GM19043 (cell line): ENCODE measurements around the gene CRBN.

ENCODE experiments used
- ATAC-seq: cut with Tn5 transposase; IDR thresholded peaks from one replicate; pipeline ENCODE4 v1.9.1; 2021; ENCODE audit warnings: low read depth; ENCODE audit not compliant: unreplicated experiment

The CRBN gene

DNA sequence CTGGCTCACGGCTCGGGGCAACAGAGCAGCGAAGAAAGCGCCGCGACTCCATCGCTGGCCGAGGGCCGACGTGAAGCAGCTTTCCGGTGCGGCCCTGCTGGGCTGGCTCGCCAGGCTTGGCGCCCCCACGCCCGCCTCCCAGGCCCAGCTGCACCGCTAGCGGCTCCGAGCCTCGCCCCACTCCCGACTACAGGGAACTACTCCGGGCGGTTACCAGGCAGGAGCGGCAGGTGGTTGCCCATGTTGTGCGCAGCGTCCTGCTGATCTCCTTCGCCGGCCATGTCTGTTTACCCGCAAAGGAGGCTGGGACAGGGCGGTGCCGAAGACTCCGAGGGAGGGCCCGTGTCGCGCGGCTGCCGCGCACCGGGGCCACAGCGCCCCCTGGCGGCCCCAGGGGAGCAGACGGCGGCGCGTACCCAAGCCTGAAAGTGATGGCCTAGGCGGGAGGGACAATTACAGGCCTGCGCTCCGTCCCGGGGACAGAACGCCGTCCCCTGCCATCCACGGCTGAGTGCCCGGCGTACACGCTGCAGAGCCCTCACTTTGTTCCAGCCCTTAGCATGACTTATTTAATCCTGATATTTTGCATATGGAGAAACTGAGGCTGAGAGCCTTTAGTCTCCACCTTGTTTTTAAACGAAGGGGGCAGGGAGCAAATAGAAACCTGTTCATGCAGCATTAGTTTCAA is at the start of gene CRBN:
CRBN (minus strand) TSS at position 285 of the 688 bp plus-strand sequence; CDS start at position 281, 4 bp downstream.
- ATAC-seq, result peak; percentile 98

DNA sequence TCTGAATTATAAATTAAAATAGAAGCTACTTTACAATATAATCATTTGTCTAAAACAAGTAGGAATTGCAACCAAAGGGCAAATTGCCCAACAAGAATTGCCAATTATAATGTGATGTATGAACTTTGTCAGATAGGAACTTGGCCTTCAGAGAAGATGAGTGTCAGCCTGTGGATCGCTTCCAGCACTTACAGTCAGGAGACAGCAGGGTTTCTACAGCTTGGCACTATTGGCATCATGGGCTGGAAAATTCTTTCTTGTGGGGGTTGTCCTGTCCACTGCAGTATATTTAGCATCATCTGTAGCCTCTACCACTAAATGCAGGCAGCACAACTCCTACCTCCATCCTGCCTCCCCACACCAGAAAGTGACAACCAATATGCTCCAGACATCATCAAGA is 48.1 kb upstream of the CRBN start:
- no peak for ATAC-seq

DNA sequence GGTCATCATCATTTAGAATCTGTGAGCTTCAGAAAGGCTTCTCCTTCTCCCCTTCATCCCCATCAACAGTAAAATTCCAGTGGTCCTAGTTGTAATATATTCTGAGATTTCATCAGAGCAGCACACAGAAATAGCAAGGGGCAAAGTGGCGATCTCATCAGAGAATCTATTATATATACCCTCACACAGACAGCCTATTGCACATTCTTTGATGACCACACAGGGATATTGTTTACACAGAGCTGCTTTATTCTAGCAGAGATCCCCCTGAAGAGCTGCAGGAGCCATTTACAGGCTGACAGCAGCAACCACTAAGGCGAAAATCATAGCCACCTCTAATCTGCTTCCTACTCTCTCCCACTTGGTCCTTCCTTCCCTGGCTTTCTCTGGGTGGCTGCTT is 42.0 kb upstream of the CRBN start:
- ATAC-seq, result no peak

- no peak for ATAC-seq
Measured at GRCh38 chr3:3216401-3216800, 36.9 kb upstream of the CRBN start.

DNA sequence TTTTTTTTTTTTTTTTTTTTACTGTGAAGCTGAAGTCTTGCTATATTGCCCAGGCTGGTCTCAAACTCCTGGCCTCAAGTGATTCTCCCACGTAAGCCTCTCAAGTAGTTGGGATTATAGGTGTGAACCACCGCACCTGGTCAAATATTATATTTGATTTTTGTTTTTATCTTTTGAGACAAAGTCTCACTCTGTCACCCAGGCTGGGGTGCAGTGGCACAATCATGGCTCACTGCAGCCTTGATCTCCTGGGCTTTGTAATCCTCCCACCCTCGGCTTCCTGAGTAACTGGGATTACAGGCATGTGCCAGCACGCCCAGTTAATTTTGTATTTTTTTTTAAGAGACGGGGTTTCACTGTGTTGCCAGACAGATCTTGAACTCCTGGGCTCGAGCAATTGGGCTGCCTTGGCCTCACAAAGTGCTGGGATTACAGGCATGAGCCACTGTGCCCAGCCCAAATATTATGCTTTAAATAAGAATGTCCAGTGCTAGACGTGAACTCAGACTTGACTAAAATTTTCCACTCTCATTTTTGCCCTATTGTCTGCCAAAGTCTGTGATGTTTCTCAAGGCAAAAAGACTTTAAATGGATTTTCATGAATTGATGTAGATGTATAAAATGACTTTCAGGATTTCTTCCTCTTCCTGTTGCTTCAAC is 33.4 kb upstream of the CRBN start:
- no peak for ATAC-seq

GRCh38 chr3:3209714-3210113 is 30.2 kb upstream of the CRBN start:
- no peak for ATAC-seq

DNA sequence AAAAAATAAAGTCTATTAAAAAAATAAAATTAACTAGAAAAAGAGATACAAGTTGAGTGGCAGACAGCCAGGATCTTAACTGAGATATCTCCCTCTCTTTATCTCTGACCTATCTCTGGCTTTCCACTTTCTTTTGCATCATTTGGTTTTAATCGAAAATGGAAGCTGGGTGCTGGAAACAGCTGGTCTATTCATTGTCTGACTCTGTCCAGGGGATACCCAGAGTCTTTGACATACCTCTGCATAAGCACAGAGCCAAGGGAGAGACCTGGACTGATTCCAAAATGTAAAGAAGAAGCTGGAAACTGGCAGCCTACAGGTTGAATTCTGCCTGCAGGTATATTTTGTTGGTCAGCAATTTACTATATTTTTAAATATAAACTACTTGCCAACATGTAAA is 29.6 kb upstream of the CRBN start:
- ATAC-seq, result no peak

DNA sequence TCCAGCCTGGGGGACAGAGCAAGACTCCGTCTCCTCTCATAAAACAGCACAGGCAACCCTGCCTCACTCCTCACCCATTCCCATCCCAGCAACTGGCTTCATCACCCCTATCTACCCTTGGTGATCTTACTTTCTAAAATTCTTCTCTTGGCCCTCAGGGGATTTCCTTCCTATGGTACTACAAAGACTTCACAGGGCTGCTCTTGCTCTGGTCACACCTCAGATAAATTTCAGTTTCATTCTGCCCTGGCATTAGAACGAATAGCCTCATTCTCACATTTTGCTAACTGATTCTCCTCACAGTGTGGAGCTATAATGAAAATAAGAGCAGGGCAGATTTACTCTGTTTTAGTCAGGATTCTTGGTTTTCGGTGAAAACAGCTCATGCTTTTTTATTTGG is 22.1 kb upstream of the CRBN start:
- peak; percentile 82 for ATAC-seq

DNA sequence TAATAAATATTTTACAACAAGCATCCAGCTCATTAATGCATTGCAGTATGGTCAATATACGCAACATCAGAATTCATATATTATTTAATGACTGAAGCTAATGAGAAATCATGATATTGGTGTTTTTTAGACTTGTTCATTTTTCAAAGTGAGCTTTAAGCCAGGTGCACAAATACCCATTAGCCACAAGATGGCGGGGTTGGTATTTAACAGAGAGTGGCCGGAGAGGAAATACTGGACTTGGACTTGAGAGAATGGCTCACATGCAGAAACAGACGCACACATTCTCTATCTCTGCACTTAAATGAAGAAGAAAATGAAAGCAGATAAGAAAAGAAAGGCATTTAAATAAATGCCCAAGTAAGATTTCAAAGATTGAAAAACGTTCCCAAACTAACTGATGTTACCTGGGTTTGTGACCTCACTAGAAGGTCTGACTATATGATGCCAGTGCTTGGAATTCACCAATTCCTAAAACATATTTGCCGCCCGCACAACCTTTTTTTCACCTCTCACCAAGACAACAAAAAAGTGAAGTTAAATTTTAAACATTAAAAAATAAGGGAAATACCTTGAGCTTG is 21.2 kb upstream of the CRBN start:
- peak; percentile 59 for ATAC-seq

GRCh38 chr3:3199306-3199705 is 19.8 kb upstream of the CRBN start:
- no peak for ATAC-seq

GRCh38 chr3:3196148-3196861 is 16.8 kb upstream of the CRBN start:
- ATAC-seq, result no peak

GRCh38 chr3:3194861-3195260 is 15.4 kb upstream of the CRBN start:
- ATAC-seq, result no peak

GRCh38 chr3:3192286-3192675 is 12.8 kb upstream of the CRBN start:
- no peak for ATAC-seq

DNA sequence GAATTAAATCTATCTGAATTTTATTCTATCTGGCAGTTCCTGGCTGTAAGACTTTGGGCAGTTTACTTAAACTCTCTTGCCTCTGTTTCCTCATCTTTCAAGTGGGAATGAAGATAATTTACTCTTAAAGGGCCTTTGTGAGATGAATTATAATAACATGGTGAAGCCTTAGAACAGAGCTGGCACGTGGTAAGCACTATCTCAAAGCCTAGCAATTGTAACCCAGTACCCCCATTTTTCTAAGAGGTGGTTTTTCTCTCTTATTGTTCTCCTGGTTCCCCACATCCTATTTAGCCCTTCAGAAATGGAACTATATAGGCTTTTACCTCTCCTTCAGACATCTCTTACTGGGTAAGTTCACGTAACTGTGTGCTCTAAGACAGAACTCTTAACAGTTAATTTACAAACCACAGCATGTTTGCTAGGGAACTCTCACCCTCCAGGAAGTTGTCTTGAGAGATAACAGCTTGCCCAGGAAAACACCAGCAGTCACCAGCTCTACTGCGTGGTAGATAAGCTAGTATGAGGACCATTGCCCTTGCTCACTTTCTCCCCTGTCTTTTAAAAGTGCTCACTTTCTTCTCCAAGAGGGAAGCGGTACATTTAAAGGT is 12.3 kb upstream of the CRBN start:
- ATAC-seq, result no peak

- no peak for ATAC-seq
Measured at GRCh38 chr3:3189961-3190360, 10.5 kb upstream of the CRBN start.

DNA sequence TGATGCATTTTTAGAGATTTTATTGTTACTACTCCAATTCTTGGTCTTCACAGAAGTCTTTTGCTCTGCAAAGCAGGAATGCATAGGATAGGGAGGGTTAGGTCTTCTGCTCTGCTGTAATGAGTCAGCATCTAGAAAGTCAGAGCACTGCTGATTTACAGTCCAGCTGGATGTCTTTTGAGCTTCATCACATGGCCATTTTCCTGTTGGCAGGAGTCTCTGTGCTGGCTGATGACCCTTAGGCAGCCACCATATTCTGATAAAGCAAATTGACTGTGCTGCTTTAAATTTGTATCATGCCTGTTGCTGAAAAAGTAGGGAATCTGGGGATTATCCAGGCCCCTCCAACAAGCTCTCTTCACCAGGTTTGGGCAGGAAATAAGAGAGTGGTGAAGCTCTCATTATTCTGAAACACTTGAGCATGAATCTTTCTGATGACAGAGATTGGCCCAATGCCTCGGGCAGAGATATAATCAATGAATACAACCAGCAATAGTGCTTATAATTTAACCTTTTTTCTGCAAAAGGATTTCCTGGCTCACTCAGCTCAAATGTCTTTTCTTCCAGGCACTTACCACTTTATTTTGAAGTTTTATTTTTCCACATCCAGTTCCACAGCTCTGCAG is 9.7 kb upstream of the CRBN start:
- ATAC-seq, result no peak

- ATAC-seq, result no peak
Measured at GRCh38 chr3:3184876-3185275, 5.4 kb upstream of the CRBN start.

- no peak for ATAC-seq
Measured at GRCh38 chr3:3180456-3180855, 965 bp upstream of the CRBN start.

DNA sequence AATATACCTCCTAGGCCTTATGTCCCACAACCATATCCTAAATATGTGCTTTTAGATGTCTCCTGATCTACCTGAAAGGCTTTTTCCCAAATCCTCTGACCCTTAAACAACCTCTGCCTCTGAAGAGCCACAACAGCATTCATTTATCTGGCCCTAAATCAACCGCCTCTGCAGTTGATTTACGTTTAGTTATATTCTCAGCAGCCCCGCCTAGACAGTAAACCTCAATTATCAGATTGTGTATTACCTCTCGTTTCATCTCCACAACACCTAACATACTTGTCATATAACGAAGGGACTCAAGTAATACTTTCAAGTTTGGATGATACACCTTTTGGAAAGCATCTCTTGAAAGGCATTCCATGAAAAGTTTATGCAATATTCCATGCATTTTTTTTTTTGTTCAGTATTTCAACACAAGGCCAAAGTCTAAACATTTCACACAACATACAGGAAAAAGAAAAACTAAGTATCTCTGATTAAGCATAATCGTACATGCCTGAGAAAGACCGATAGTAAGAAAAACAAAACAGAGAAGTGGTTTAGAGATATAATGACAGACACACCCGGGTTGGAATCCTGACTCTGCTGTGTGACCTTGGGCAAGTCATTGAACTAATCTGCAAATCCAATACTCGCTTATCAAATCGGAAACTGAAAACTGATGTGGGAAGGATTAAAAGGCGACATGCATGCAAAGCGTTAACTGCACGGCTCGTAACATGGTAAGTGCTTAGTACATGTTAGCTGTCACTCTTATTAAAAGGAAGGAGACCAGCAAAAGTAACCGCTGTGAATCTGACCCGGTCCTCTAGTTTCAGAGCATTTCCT is 778 bp downstream of the CRBN start:
- ATAC-seq, result no peak
